ENCODE measurements around the gene EGLN3.

DNA sequence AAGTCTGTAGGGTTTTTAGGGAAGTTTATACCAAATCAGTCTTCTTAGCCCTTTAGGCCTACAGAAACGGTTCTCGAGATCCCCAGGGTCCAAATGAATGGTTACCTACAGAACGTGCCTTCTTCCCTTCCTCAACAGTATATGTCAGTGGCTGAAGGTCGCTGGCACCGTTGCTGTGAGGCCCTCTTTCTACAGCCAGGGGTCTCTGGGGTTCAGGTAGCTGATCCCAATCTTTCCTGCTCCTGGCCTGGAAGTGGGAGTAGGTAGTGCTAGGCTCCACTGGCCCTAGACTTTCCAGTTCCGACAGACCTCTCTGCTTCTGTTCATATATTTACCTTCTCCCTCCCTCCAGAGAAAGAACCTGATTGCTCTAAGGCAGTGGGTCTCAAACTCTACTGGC lies 6.4 kb upstream of the EGLN3 start:
- TF ChIP-seq, protein P1, sequence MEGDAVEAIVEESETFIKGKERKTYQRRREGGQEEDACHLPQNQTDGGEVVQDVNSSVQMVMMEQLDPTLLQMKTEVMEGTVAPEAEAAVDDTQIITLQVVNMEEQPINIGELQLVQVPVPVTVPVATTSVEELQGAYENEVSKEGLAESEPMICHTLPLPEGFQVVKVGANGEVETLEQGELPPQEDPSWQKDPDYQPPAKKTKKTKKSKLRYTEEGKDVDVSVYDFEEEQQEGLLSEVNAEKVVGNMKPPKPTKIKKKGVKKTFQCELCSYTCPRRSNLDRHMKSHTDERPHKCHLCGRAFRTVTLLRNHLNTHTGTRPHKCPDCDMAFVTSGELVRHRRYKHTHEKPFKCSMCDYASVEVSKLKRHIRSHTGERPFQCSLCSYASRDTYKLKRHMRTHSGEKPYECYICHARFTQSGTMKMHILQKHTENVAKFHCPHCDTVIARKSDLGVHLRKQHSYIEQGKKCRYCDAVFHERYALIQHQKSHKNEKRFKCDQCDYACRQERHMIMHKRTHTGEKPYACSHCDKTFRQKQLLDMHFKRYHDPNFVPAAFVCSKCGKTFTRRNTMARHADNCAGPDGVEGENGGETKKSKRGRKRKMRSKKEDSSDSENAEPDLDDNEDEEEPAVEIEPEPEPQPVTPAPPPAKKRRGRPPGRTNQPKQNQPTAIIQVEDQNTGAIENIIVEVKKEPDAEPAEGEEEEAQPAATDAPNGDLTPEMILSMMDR (IDR thresholded peaks at IDR 0.05; ENCODE audit: insufficient read depth, low read length, poor library complexity, severe bottlenecking): no peak
- TF ChIP-seq EZH2phosphoT487 (conservative IDR thresholded peaks at IDR 0.05; ENCODE audit: low read length): no peak

Data from SU-DHL-6 (cell line).